H9 (cell line): Measurements from ENCODE around the gene ZSWIM5. TPM values are rescaled to one million over a fixed set of nuclear protein-coding genes. Genes with fewer than 3 reads are reported as not detected.

Experiments used
- DNase-seq: peaks from one replicate; pipeline ENCODE4 v3.0.0-alpha.2; 2017
- H2AFZ ChIP-seq: one replicate; pipeline ENCODE4 v1.6.1; 2013; ENCODE audit warnings: mild to moderate bottlenecking, low read length, control low read depth, moderate library complexity
- H2AK5ac ChIP-seq: 2 replicates; pipeline ENCODE4 v1.6.1; 2013; ENCODE audit warnings: low read length, control low read depth, mixed read lengths; ENCODE audit not compliant: insufficient read length
- H2BK120ac ChIP-seq: one replicate; pipeline ENCODE4 v1.6.1; 2013; ENCODE audit warnings: low read depth, mild to moderate bottlenecking, low read length, control low read depth, inconsistent platforms; ENCODE audit not compliant: poor library complexity, severe bottlenecking
- H2BK12ac ChIP-seq: 2 replicates; pipeline ENCODE4 v1.6.1; 2013; ENCODE audit warnings: low read length, control low read depth, mixed read lengths, low read depth; ENCODE audit not compliant: insufficient read length
- H2BK15ac ChIP-seq: 2 replicates; pipeline ENCODE4 v1.6.1; 2013; ENCODE audit warnings: low read depth, low read length, control low read depth
- H2BK20ac ChIP-seq: one replicate; pipeline ENCODE4 v1.6.1; 2013; ENCODE audit warnings: low read depth, mild to moderate bottlenecking, low read length, control low read depth, inconsistent platforms; ENCODE audit not compliant: poor library complexity, severe bottlenecking
- H2BK5ac ChIP-seq: 2 replicates; pipeline ENCODE4 v1.6.1; 2013; ENCODE audit warnings: low read length, control low read depth, mixed read lengths; ENCODE audit not compliant: insufficient read length
- H3K14ac ChIP-seq: 2 replicates; pipeline ENCODE4 v1.6.1; 2013; ENCODE audit warnings: low read length, control low read depth; ENCODE audit not compliant: insufficient read depth
- H3K18ac ChIP-seq: 2 replicates; pipeline ENCODE4 v1.6.1; 2013; ENCODE audit warnings: low read depth, mild to moderate bottlenecking, mixed read lengths, low read length, control low read depth; ENCODE audit not compliant: insufficient read length
- H3K23ac ChIP-seq: 2 replicates; pipeline ENCODE4 v1.6.1; 2013; ENCODE audit warnings: low read length, control low read depth, mixed read lengths, low read depth; ENCODE audit not compliant: insufficient read length
- H3K23me2 ChIP-seq: 2 replicates; pipeline ENCODE4 v1.6.1; 2013; ENCODE audit warnings: low read depth, mild to moderate bottlenecking, mixed read lengths, low read length, control low read depth; ENCODE audit not compliant: insufficient read length, poor library complexity, severe bottlenecking
- H3K27ac ChIP-seq: 2 replicates; pipeline ENCODE4 v1.5.1; 2013; ENCODE audit warnings: low read length, control low read depth, mixed read lengths, low read depth; ENCODE audit not compliant: insufficient read length
- H3K27me3 ChIP-seq: 2 replicates; pipeline ENCODE4 v1.6.1; 2013; ENCODE audit warnings: low read length, control low read depth, inconsistent platforms; ENCODE audit not compliant: insufficient read depth
- H3K4ac ChIP-seq: 2 replicates; pipeline ENCODE4 v1.6.1; 2013; ENCODE audit warnings: low read depth, mild to moderate bottlenecking, control low read depth, inconsistent platforms, low read length, moderate library complexity
- H3K4me1 ChIP-seq: 2 replicates; pipeline ENCODE4 v1.6.1; 2013; ENCODE audit warnings: low read length, control low read depth, inconsistent platforms; ENCODE audit not compliant: insufficient read depth
- H3K4me2 ChIP-seq: 2 replicates; pipeline ENCODE4 v1.6.1; 2013; ENCODE audit warnings: low read length, control low read depth, mixed read lengths; ENCODE audit not compliant: insufficient read length, insufficient read depth
- H3K56ac ChIP-seq: 2 replicates; pipeline ENCODE4 v1.6.1; 2013; ENCODE audit warnings: low read depth, mild to moderate bottlenecking, mixed read lengths, low read length, control low read depth; ENCODE audit not compliant: insufficient read length
- H3K79me1 ChIP-seq: 2 replicates; pipeline ENCODE4 v1.6.1; 2013; ENCODE audit warnings: low read depth, mild to moderate bottlenecking, moderate library complexity, low read length, control low read depth, inconsistent platforms; ENCODE audit not compliant: insufficient read depth, poor library complexity, severe bottlenecking
- H3K79me2 ChIP-seq: 2 replicates; pipeline ENCODE4 v1.6.1; 2013; ENCODE audit warnings: low read length, control low read depth, inconsistent platforms; ENCODE audit not compliant: insufficient read depth
- H3K9ac ChIP-seq: 2 replicates; pipeline ENCODE4 v1.6.1; 2013; ENCODE audit warnings: low read length, control low read depth, mixed read lengths; ENCODE audit not compliant: insufficient read length; ENCODE audit errors: extremely low read depth
- H3K9me3 ChIP-seq: one replicate; pipeline ENCODE4 v1.6.1; 2013; ENCODE audit warnings: low read depth, low read length, inconsistent platforms; ENCODE audit not compliant: control insufficient read depth
- H3T11ph ChIP-seq: one replicate; pipeline ENCODE4 v1.6.1; 2013; ENCODE audit warnings: mild to moderate bottlenecking, low read length, control low read depth, inconsistent platforms
- H4K20me1 ChIP-seq: one replicate; pipeline ENCODE4 v1.6.1; 2013; ENCODE audit not compliant: control insufficient read depth, insufficient read length, insufficient read depth
- H4K5ac ChIP-seq: 2 replicates; pipeline ENCODE4 v1.6.1; 2013; ENCODE audit warnings: low read depth, mild to moderate bottlenecking, mixed read lengths, low read length, control low read depth; ENCODE audit not compliant: insufficient read length
- H4K8ac ChIP-seq: replicated peaks from 2 replicates; pipeline ENCODE4 v1.6.1; 2013; ENCODE audit warnings: low read length, control low read depth, mixed read lengths, low read depth; ENCODE audit not compliant: insufficient read length
- H4K91ac ChIP-seq: 2 replicates; pipeline ENCODE4 v1.6.1; 2013; ENCODE audit warnings: low read depth, mild to moderate bottlenecking, moderate library complexity, mixed read lengths, low read length, control low read depth; ENCODE audit not compliant: insufficient read length
- H3K27ac Mint-ChIP-seq, 3 experiments: 2 replicates in 2 of 3; 3 replicates in 1 of 3; pipeline ENCODE4 v1.8.0; 2020 to 2021; ENCODE audit warnings: mixed read lengths in 3 of 3, mild to moderate bottlenecking in 1 of 3, moderate library complexity in 1 of 3
- H3K27me3 Mint-ChIP-seq: 2 replicates; pipeline ENCODE4 v1.8.0; 2021; ENCODE audit warnings: low read depth, mild to moderate bottlenecking, moderate library complexity, mixed read lengths
- H3K36me3 Mint-ChIP-seq, 3 experiments: 2 replicates in 2 of 3; 3 replicates in 1 of 3; pipeline ENCODE4 v1.8.0; 2020 to 2021; ENCODE audit warnings: low read depth in 3 of 3, mixed read lengths in 3 of 3; ENCODE audit not compliant: insufficient read depth in 1 of 3
- H3K4me1 Mint-ChIP-seq, 2 experiments: 2 replicates each; pipeline ENCODE4 v1.8.0; 2020; ENCODE audit warnings: mixed read lengths in 2 of 2
- H3K4me3 Mint-ChIP-seq, 2 experiments: 2 replicates in 1 of 2; 3 replicates in 1 of 2; pipeline ENCODE4 v1.8.0; 2020 to 2021; ENCODE audit warnings: mild to moderate bottlenecking in 2 of 2, mixed read lengths in 2 of 2, moderate library complexity in 1 of 2
- H3K9me3 Mint-ChIP-seq, 2 experiments: 2 replicates in 1 of 2; 3 replicates in 1 of 2; pipeline ENCODE4 v1.8.0; 2020; ENCODE audit warnings: mild to moderate bottlenecking in 2 of 2, mixed read lengths in 2 of 2, moderate library complexity in 1 of 2
- total RNA-seq: library from RNA; stranded (reverse); gene quantifications from 2 replicates; pipeline ENCODE4 v1.2.1, GENCODE V29; 2021
- TF ChIP-seq, protein P1 (sequence below): fragments of 200-600 bp; sonication (generic); conservative IDR thresholded peaks from 3 replicates; pipeline ENCODE4 v1.8.0; 2021; ENCODE audit warnings: antibody characterized with exemption, mild to moderate bottlenecking

The ZSWIM5 gene
- total RNA-seq, 1 experiment from 2014 or later = 3.5 TPM

DNA sequence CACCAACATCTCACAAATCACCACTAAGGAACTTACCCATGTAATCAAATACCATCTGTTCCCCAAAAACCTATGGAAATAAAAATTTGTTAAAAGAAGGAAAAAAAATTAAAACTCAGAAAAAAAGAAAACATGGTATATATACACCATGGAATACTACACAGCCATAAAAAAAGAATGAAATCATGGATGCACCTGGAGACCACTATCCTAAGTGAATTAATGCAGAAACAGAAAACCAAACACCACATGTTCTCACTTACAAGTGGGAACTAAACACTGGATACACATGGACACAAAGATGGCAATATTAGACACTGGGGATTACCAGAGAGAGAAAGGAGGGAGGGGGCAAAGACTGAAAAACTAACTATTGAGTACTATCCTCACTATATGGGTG lies 50.4 kb downstream of the ZSWIM5 start:
- TF ChIP-seq, protein P1, sequence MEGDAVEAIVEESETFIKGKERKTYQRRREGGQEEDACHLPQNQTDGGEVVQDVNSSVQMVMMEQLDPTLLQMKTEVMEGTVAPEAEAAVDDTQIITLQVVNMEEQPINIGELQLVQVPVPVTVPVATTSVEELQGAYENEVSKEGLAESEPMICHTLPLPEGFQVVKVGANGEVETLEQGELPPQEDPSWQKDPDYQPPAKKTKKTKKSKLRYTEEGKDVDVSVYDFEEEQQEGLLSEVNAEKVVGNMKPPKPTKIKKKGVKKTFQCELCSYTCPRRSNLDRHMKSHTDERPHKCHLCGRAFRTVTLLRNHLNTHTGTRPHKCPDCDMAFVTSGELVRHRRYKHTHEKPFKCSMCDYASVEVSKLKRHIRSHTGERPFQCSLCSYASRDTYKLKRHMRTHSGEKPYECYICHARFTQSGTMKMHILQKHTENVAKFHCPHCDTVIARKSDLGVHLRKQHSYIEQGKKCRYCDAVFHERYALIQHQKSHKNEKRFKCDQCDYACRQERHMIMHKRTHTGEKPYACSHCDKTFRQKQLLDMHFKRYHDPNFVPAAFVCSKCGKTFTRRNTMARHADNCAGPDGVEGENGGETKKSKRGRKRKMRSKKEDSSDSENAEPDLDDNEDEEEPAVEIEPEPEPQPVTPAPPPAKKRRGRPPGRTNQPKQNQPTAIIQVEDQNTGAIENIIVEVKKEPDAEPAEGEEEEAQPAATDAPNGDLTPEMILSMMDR = no peak
- H3K4me2 ChIP-seq = no peak overlapping the region
- H3K14ac ChIP-seq = no peak overlapping the region
- no peaks in the 10 kb centered on the region for H3K9me3 ChIP-seq
- H3K9ac ChIP-seq = no peak overlapping the region
- peaks cover under 1% of the 10 kb centered on the region; the same call in 1 of the 2 replicates for H3K27me3 ChIP-seq
- H3K79me2 ChIP-seq = no peaks in the 10 kb centered on the region
- no peak overlapping the region for H2BK15ac ChIP-seq
- H4K91ac ChIP-seq = no peak overlapping the region
- no peak overlapping the region for H4K8ac ChIP-seq
- Mint-ChIP-seq H3K4me3 (no peak overlapping the region), H3K36me3 (no peaks in the 10 kb centered on the region), H3K27me3 (peaks cover 2% of the 10 kb centered on the region), H3K9me3 (peaks cover 2 to 6% of the 10 kb centered on the region in 2 experiments; a peak in 2 of 5 replicates), H3K4me1 (no peaks in the 10 kb centered on the region), H3K27ac (no peak overlapping the region)
- no peak overlapping the region for H2AFZ ChIP-seq
- H4K5ac ChIP-seq = no peak overlapping the region
- no peaks in the 10 kb centered on the region for H4K20me1 ChIP-seq
- H3K23ac ChIP-seq = no peak overlapping the region
- H3K23me2 ChIP-seq = no peaks in the 10 kb centered on the region
- H3K4ac ChIP-seq = no peak overlapping the region
- no peak overlapping the region for H2BK12ac ChIP-seq
- H2BK20ac ChIP-seq = no peak overlapping the region
- H3K27ac ChIP-seq = no peak overlapping the region
- no peak overlapping the region for H2BK120ac ChIP-seq
- no peak overlapping the region for H2AK5ac ChIP-seq
- H3K4me1 ChIP-seq = no peaks in the 10 kb centered on the region
- H3K56ac ChIP-seq = no peak overlapping the region
- H3K18ac ChIP-seq = no peak overlapping the region
- H2BK5ac ChIP-seq = no peak overlapping the region
- DNase-seq = no peak
- H3K79me1 ChIP-seq = peaks cover 2% of the 10 kb centered on the region
- no peak overlapping the region for H3T11ph ChIP-seq
